ENCODE results near the gene TTC34. TPM values are rescaled to one million over a fixed set of nuclear protein-coding genes. Genes with fewer than 3 reads are reported as not detected.

TTC34 gene
- total RNA-seq, 6 experiments from 2014 or later, result 0.06 to 0.23 (median 0.18) TPM; not detected in 1

- no peak overlapping the region for H3K27ac ChIP-seq
- intact Hi-C loops (cut with DNase I), result no loop called here
- no peak for ATAC-seq
- no peaks in the 10 kb centered on the region for H3K36me3 ChIP-seq
- H3K4me3 ChIP-seq, result no peak overlapping the region
- H3K4me1 ChIP-seq, result no peaks in the 10 kb centered on the region
- WGBS (ENCODE audit: insufficient coverage, low coverage, low lambda C conversion rate, missing lambda C conversion rate), result 60% methylated on average over 4 of the region's 31 CpGs
- DNase-seq, result peak in 2 of 3 donors; percentile 42 to 52
- no peaks in the 10 kb centered on the region for H3K9me3 ChIP-seq
- no peaks in the 10 kb centered on the region for H3K27me3 ChIP-seq
- TF ChIP-seq CTCF (IDR thresholded peaks at IDR 0.05), result no peak
- TF ChIP-seq POLR2A (IDR thresholded peaks at IDR 0.05), result no peak
Measured at GRCh38 chr1:2595812-2596529, 205.5 kb downstream of the TTC34 start.

GRCh38 chr1:2595261-2595811 is 206.2 kb downstream of the TTC34 start:
- Histone ChIP-seq H3K27ac (no peak overlapping the region), H3K36me3 (no peaks in the 10 kb centered on the region), H3K4me1 (no peaks in the 10 kb centered on the region), H3K27me3 (no peaks in the 10 kb centered on the region), H3K9me3 (no peaks in the 10 kb centered on the region), H3K4me3 (no peak overlapping the region)
- DNase-seq, result peak in 2 of 3 donors; percentile 43 to 44
- WGBS (ENCODE audit: insufficient coverage, low coverage, low lambda C conversion rate, missing lambda C conversion rate), result 49% methylated on average over 3 of the region's 19 CpGs
- no peak for ATAC-seq
- TF ChIP-seq POLR2A (IDR thresholded peaks at IDR 0.05), result no peak
- intact Hi-C loops (cut with DNase I), result no loop called here

GRCh38 chr1:2594641-2595131 is 206.8 kb downstream of the TTC34 start:
- H3K4me1 ChIP-seq, result no peaks in the 10 kb centered on the region
- WGBS (ENCODE audit: insufficient coverage, low coverage, low lambda C conversion rate, missing lambda C conversion rate), result 46% methylated on average over 3 of the region's 17 CpGs
- ATAC-seq, result no peak
- no peaks in the 10 kb centered on the region for H3K9me3 ChIP-seq
- TF ChIP-seq CTCF (IDR thresholded peaks at IDR 0.05) (no peak), POLR2A (IDR thresholded peaks at IDR 0.05) (no peak)
- no peaks in the 10 kb centered on the region for H3K27me3 ChIP-seq
- no peak overlapping the region for H3K4me3 ChIP-seq
- peak in 2 of 3 donors; percentile 44 to 46 for DNase-seq
- intact Hi-C loops (cut with DNase I), result no loop called here
- H3K27ac ChIP-seq, result no peak overlapping the region
- no peaks in the 10 kb centered on the region for H3K36me3 ChIP-seq

- H3K27ac ChIP-seq, result no peak overlapping the region
Measured at GRCh38 chr1:2594001-2594640, 207.4 kb downstream of the TTC34 start.

More at GRCh38 chr1:2594001-2594640, 207.4 kb downstream of the TTC34 start:
- H3K4me1 ChIP-seq, result no peaks in the 10 kb centered on the region
- H3K4me3 ChIP-seq, result no peak overlapping the region
- TF ChIP-seq CTCF (IDR thresholded peaks at IDR 0.05) (no peak), POLR2A (IDR thresholded peaks at IDR 0.05) (no peak)
- intact Hi-C loops (cut with DNase I), result no loop called here
- ATAC-seq, result peak in 3 of 4 donors; percentile 30 to 44 (median 36)
- DNase-seq, result peak; percentile 60 to 65 (median 61)
- no peaks in the 10 kb centered on the region for H3K9me3 ChIP-seq
- H3K27me3 ChIP-seq, result no peaks in the 10 kb centered on the region
- 8% methylated on average over 5 of the region's 20 CpGs for WGBS (ENCODE audit: insufficient coverage, low coverage, low lambda C conversion rate, missing lambda C conversion rate)
- no peaks in the 10 kb centered on the region for H3K36me3 ChIP-seq
